GM21381 (cell line): ENCODE measurements around the gene TOP3B.

Source experiments
- ATAC-seq: cut with Tn5 transposase; IDR thresholded peaks from one replicate; pipeline ENCODE4 v1.9.1; 2021; ENCODE audit warnings: mild to moderate bottlenecking, moderate library complexity; ENCODE audit not compliant: unreplicated experiment

TOP3B gene

GRCh38 chr22:22011964-22012363 lies 29.4 kb upstream of the TOP3B start:
- ATAC-seq, result no peak

DNA sequence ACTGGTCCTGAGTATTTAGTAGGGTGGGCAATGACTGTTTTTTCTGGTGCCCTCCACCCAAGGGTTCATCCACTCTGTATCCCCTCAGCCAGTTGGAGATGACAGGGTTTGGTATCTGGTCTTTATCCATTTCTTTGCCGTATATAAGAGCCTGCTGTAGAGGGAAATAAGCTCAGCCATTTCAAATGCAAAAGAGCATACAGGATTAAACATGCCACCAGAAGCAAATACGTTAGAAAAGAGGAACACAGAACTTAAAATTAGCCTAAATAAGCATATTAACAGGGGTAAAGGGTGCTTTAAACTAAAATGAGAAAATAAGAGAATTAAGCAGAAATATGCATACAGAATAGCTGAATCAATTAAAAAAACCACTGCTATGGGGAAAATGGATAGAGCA lies 27.8 kb upstream of the TOP3B start:
- ATAC-seq, result no peak

- ATAC-seq, result no peak
Measured at GRCh38 chr22:22009661-22010060, 27.1 kb upstream of the TOP3B start.

DNA sequence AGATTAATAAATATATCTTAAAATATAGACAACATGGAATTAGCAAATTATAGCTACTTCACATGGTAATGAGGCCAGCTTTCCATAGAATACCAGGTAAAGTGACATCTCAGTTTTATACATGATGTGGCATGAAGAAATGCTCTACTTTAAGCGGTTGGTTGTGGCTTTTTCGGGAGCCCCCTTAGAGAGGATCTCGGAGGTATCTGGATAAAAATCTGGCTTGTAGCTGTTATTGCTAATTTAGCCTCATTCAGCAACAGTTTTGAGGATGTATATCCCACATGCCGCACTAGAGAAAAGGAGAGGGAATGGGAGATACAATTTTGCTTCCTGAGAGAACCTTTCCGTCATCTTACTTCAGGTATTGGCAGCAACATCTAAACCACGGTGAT lies 24.0 kb upstream of the TOP3B start:
- ATAC-seq, result no peak

GRCh38 chr22:22005945-22006595 lies 23.5 kb upstream of the TOP3B start:
- no peak for ATAC-seq

GRCh38 chr22:22003233-22003632 lies 20.6 kb upstream of the TOP3B start:
- ATAC-seq, result no peak

DNA sequence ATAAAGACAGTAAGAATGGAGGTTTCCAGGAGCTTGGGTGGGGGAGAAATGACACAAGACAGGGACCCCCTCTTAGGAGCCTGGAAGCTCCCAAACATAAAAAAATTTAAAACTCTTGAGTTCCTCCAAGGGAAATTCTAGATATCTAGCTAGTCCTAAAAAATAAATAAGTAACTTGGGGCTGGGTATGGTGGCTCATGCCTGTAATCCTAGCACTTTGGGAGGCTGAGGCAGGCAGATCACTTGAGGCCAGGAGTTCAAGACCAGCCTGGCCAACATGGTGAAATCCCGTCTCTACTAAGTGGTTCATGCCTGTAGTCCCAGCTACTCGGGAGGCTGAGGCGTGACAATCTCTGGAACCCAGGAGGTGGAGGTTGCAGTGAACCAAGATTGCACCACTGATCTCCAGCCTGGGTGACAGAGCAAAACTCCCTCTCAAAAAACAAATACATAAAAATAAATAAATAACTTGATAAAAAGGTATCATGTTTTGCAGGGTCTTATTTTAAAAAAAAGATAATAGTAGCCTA lies 20.0 kb upstream of the TOP3B start:
- ATAC-seq, result no peak

DNA sequence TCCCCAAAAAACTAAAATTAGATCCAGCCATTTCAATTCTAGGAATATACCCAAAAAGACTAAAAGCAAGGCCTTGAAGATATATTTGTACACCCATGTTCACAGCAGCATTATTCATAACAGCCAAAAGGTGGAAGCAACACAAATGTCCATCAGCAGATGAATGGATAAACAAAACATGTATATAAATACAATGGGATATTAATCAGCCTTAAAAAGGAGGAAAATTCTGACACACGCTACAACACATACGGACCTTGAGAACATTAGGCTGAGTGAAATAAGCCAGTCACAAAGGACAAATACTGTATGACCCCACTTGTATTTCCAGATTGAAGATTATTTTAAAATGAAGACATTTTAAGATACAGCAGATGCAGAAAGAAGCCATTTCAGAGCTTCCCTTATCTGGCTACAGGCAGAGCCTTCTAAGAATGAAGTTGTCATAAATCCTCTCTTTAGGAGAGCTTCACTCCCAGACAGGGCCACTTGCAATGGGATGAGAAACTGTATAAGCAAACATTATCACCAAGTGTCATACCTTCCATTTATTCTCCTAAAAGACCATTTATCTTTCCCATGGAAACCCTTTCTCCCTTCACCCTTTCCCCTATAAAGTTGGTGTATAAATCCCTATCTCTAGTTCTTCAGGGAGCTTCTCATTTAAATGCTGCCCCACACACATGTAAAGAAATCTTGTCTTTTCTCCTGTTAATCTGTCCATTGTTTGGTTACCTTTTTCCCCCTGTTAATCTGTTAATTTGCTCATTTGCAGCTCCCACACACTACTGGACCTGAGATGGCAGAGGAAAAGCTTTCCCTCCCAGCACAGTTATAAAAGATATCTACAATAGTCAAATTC lies 19.3 kb upstream of the TOP3B start:
- ATAC-seq, result no peak

DNA sequence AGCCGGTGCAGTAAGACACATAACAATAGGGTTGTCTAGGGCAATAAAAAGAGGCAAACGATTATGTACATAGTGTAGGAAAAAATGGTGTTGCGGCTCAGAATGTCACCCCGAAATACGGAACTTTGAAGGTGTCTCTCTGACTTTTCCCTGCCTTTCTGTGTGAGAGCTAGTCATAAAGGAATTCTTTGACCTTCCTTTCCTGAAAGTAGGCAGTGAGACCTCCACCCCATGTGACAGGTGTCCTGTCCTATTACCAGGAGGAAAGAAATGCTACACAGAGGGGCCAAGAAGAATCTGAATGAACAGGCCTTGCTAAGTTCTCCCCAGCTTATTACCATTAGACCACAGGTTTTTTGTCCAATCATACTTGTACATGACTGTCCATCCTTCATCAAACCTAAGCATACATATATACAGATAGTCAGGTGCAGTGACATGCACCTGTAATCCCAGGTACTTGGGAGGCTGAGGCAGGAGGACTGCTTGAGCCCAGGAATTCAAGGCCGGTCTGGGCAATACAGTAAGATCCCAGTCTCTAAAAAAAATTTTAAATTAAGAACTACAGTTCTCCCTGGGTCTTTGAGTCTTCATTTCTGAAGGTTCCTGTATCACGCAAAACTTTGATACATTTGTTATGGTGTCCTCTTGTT lies 16.1 kb upstream of the TOP3B start:
- no peak for ATAC-seq

- ATAC-seq, result no peak
Measured at GRCh38 chr22:21996175-21996720, 13.7 kb upstream of the TOP3B start.

GRCh38 chr22:21995660-21996059 lies 13.1 kb upstream of the TOP3B start:
- ATAC-seq, result no peak

- no peak for ATAC-seq
Measured at GRCh38 chr22:21994881-21995444, 12.4 kb upstream of the TOP3B start.

DNA sequence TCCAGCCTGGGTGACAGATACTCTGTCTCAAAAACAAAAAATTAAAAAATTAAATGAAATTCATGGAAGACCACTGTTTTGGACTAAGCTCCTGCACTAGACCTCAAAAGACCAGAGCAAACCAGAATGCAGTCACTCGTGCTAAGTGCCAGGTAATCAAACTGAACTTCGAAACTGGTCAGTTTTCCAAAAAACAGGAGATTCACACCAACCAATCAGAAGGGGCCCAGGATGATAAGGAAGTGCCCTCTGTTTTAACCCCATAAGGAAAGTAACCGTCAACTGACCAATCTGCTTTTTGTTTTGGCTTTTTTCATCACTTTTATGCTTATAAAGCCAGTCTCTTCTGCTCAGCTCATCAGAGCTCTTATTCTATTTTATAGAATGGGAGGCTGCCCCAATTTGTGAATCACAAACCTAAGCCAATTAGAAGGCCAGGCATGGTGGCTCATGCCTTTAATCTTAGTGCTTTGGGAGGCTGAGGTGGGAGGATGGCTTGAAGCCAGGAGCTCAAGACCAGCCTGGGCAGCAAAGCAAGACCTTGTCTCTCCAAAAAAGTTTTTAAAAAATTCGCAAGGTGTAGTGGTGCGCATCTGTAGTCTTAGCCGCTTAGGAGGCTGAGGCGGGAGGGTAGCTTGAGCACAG lies 10.1 kb upstream of the TOP3B start:
- no peak for ATAC-seq

GRCh38 chr22:21991774-21992173 lies 9.2 kb upstream of the TOP3B start:
- ATAC-seq, result no peak

GRCh38 chr22:21991304-21991596 lies 8.7 kb upstream of the TOP3B start:
- no peak for ATAC-seq

DNA sequence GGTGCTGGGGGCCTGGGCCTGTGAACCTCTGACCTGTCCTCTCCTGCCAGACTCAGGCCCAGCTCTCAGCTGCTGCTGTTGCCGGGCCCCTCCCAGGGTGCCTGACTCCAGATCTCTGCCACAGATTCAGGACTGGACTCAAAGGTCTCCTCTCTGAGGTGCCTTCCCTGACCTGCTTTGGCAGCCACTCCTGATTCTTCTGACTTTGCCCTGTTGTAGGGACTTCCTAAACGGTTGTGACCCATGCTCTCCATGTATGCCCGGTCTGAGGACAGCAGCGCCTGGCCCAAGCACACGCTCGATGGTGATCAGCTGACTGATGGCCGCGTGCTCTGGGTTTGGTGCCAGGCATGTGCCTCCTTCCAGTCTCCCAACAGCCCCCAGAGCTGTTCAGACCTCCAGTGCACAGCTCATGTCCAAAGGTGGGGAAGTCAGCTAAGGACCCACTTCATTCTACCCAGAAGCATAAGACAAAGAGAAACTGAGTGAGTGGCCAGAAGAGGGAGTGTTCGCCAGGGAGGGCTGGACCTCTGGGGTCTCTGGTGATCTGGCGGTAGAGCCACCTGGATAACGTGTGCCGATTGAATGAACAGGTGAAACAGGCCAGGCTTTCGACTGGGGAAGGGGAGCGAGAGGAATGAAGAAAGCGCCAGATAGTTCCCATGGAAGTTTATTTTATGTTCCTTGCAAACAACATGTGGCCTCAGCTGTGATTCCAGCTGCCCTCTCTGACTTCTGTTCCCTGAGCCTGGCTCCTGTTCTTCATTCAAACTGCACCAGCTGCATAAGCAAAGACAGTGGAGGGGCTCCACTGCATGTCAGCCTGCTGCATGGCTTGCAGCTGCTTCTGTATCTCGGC lies 8.1 kb upstream of the TOP3B start:
- ATAC-seq, result no peak

DNA sequence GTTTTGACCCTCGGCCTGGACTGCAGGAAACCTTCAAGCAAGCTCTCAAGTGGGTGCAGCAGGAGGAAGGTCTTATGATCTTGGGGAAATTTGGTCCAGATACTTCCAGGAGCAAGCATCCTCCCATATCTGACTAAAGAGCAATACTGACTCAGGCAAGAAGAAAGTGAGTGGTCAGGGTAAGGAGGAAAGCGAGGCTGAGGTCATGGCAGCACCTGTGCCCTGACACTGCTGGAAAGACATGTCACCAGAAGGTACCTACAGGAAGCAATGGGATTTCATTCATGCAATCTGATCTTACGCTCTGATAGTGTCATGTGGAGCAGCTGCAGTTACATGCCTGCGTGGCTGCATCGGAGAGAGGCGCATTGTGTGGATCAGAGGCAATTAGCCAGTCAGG lies 6.5 kb upstream of the TOP3B start:
- no peak for ATAC-seq

- ATAC-seq, result no peak
Measured at GRCh38 chr22:21985214-21985613, 2.6 kb upstream of the TOP3B start.

DNA sequence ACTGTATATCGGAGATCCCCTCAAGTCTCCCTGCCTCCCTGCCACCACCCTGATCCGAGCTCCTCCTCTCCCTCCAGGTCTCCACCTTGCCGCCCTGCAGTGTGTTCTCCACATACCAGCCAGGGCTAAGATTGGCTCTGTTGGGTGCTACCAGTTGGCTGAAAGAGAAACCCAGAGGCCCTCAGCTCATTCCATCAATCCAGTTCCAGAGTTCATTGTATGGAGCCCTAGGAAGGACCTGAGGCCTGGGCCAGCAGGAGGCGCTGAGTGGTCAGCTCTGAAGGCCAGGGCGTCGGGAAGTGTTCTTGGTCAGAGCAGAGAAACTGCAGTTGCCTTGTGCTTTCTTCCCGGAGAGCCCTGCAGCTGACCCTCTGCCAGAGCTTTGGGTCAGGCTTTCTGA lies 2.2 kb upstream of the TOP3B start:
- no peak for ATAC-seq

DNA sequence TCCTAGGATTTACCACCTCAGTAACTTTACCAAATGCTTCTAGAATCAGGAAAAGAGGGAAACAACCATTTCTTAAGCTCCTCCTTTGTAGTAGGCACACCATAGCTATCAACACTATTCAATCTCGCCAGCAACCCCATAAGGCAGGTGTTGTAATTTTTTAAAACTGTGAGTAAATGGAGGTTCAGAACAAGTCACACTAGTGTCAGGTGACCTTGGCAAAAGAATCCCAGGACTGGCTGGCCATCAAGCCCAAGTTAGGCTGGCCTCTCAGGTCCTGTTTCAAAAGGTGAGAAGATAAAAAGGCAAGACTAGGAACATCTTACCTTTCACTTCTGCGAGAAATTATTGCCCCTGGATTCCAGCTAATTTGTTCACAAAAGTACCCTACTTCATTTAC lies 713 bp downstream of the TOP3B start:
- no peak for ATAC-seq
